GM12878 (cell line): ENCODE measurements around the gene SCN7A. TPM values are rescaled to one million over a fixed set of nuclear protein-coding genes. Genes with fewer than 3 reads are reported as not detected.

ENCODE experiments used
- ATAC-seq: fragments of 200-7000 bp; cut with Tn5 transposase; 3 replicates; pipeline ENCODE4 v1.9.1; 2020; ENCODE audit warnings: mild to moderate bottlenecking, moderate library complexity
- BruUV-seq: library from RNA; stranded (reverse); fragments of 400-500 nt; replicated peaks from 2 replicates; lab custom pipeline; 2021; lab: Mats Ljungman, UMichigan
- CTCF ChIA-PET: fragments of 300-600 bp; sonication (Branson Sonifier 250); formaldehyde crosslinking; extraction: SDS; loops from one replicate; lab custom pipeline; 2021; ENCODE audit warnings: inconsistent platforms; lab: Yijun Ruan, JAX
- POLR2A ChIA-PET: fragments of 350-600 bp; formaldehyde crosslinking; extraction: SDS; loops from one replicate; lab custom pipeline; 2021; ENCODE audit warnings: inconsistent platforms; lab: Charles Lee
- RAD21 ChIA-PET: fragments of 300-600 bp; sonication (Branson Sonifier 250); formaldehyde crosslinking; loops from one replicate; lab custom pipeline; 2023; ENCODE audit warnings: antibody characterized with exemption; ENCODE audit not compliant: unreplicated experiment; lab: Charles Lee
- SMC1A ChIA-PET: fragments of 300-600 bp; sonication (Branson Sonifier 250); formaldehyde crosslinking; loops from one replicate; lab custom pipeline; 2023; ENCODE audit not compliant: unreplicated experiment, uncharacterized antibody; lab: Charles Lee
- DNase-seq: peaks from one replicate; pipeline ENCODE4 v3.0.0-alpha.2; 2011; ENCODE audit warnings: low read depth, low spot score
- FAIRE-seq: peaks from 3 replicates; lab custom pipeline; 2011; peaks lifted over from hg19 to GRCh38; lab: Jason Lieb, UNC
- H2AFZ ChIP-seq: 2 replicates; pipeline ENCODE4 v1.6.0; 2011; ENCODE audit warnings: low read depth, low read length, control low read depth; ENCODE audit not compliant: control insufficient read depth
- H3K27ac ChIP-seq: 2 replicates; pipeline ENCODE4 v1.5.1; 2011; ENCODE audit warnings: control low read depth; ENCODE audit not compliant: control insufficient read depth, insufficient read depth
- H3K27me3 ChIP-seq, 2 experiments: replicated peaks in 1 of 2; 2 replicates each; pipeline versions ENCODE4 v1.6.0 to v1.6.1; 2011; ENCODE audit warnings: low read length in 1 of 2; ENCODE audit not compliant: control insufficient read depth in 2 of 2, insufficient read depth in 2 of 2
- H3K36me3 ChIP-seq, 2 experiments: 2 replicates each; pipeline ENCODE4 v1.5.1; 2011; ENCODE audit warnings: low read length in 1 of 2; ENCODE audit not compliant: control insufficient read depth in 2 of 2, insufficient read depth in 2 of 2
- H3K4me1 ChIP-seq: 2 replicates; pipeline ENCODE4 v1.6.1; 2011; ENCODE audit warnings: mild to moderate bottlenecking, low read length, moderate library complexity, mixed read lengths; ENCODE audit not compliant: control insufficient read depth, insufficient read depth
- H3K4me2 ChIP-seq: 2 replicates; pipeline ENCODE4 v1.6.0; 2011; ENCODE audit warnings: control low read depth; ENCODE audit not compliant: control insufficient read depth, insufficient read depth
- H3K4me3 ChIP-seq: fragments of 200-600 bp; sonication (generic); 2 replicates; pipeline ENCODE4 v1.5.1; 2016
- H3K79me2 ChIP-seq: 2 replicates; pipeline ENCODE4 v1.6.0; 2011; ENCODE audit warnings: low read length; ENCODE audit not compliant: control insufficient read depth, insufficient read depth
- H3K9ac ChIP-seq: 2 replicates; pipeline ENCODE4 v1.8.0; 2011; ENCODE audit warnings: low read length, control low read depth, mixed read lengths; ENCODE audit not compliant: control insufficient read depth, insufficient read depth
- H3K9me3 ChIP-seq: replicated peaks from 3 replicates; pipeline ENCODE4 v1.5.1; 2011; ENCODE audit warnings: mild to moderate bottlenecking, low read length; ENCODE audit not compliant: control insufficient read depth, insufficient read depth
- H4K20me1 ChIP-seq: 2 replicates; pipeline ENCODE4 v1.6.0; 2011; ENCODE audit not compliant: control insufficient read depth, insufficient read depth
- BCL11A ChIP-seq: IDR thresholded peaks from 2 replicates; pipeline ENCODE4 v1.6.1; 2011; ENCODE audit warnings: low read depth, low read length
- CBFB ChIP-seq: IDR thresholded peaks from 2 replicates; pipeline ENCODE4 v1.6.1; 2016; ENCODE audit warnings: antibody characterized with exemption, low read depth
- CBX3 ChIP-seq: fragments of 200-600 bp; sonication (generic); IDR thresholded peaks from 2 replicates; pipeline ENCODE4 v1.6.1; 2016; ENCODE audit warnings: low read depth, borderline replicate concordance
- CREB1 ChIP-seq: IDR thresholded peaks from 2 replicates; pipeline ENCODE4 v1.6.1; 2012; ENCODE audit warnings: low read depth, mild to moderate bottlenecking, inconsistent platforms
- HDGF ChIP-seq: fragments of 450-650 bp; IDR thresholded peaks from 2 replicates; pipeline ENCODE4 v1.6.1; 2016; ENCODE audit warnings: antibody characterized with exemption
- PAX5 ChIP-seq: IDR thresholded peaks from 2 replicates; pipeline ENCODE4 v1.6.1; 2011; ENCODE audit warnings: low read depth, low read length, borderline replicate concordance
- POLR2AphosphoS5 ChIP-seq: IDR thresholded peaks from 2 replicates; pipeline ENCODE4 v1.6.1; 2011; ENCODE audit warnings: mild to moderate bottlenecking, low read length, inconsistent platforms
- RELA ChIP-seq: fragments of 450-650 bp; IDR thresholded peaks from 2 replicates; pipeline ENCODE4 v1.8.0; 2014; ENCODE audit warnings: borderline replicate concordance; ENCODE audit not compliant: partially characterized antibody
- STAT3 ChIP-seq: IDR thresholded peaks from 2 replicates; pipeline ENCODE4 v1.6.1; 2011; ENCODE audit warnings: low read depth, low read length, improper control_type of control experiment
- WGBS: methylation state at CpG from one replicate; pipeline ENCODE4 v1.1.6; 2016; ENCODE audit warnings: low lambda C conversion rate; ENCODE audit not compliant: insufficient replicate concordance, insufficient coverage; ENCODE audit errors: missing lambda C conversion rate; 5-methylcytosine and 5-hydroxymethylcytosine counted together
- in situ Hi-C: fragments of 300-500 bp; cut with MboI; formaldehyde crosslinking; loops from 9 replicates; pipeline ENCODE4 v1.14.3; 2018; ENCODE audit warnings: mixed read lengths
- intact Hi-C: fragments of 100-400 bp; cut with micrococcal nuclease; formaldehyde crosslinking; loops from one replicate; pipeline ENCODE4 v1.14.2; 2022; ENCODE audit not compliant: unreplicated experiment
- polyA plus RNA-seq, 11 experiments: library from polyadenylated mRNA; depleted of rRNA in 4 of 11; unstranded in 6 of 11; stranded (reverse) in 5 of 11; fragments of >200 nt; fragmentation: Nextera tagmentation in 4 of 11; fragmentation: Illumina TruSeq in 1 of 11; extraction: Ambion mirVana in 4 of 11; extraction: Trizol in 1 of 11; gene quantifications; 1 replicate in 1 of 11; 2 replicates in 10 of 11; pipeline versions ENCODE4 v1.2.1 to v1.2.3, GENCODE V29; 2011 to 2016; ENCODE audit warnings: inconsistent platforms in 2 of 11, missing spikeins in 2 of 11, low read depth in 1 of 11
- total RNA-seq, 4 experiments: library from RNA; depleted of rRNA in 3 of 4; stranded (reverse); fragments of >200 nt in 3 of 4; fragmentation: Illumina TruSeq in 1 of 4; extraction: Trizol in 1 of 4; gene quantifications; 2 replicates each; pipeline versions ENCODE4 v1.2.1 to v1.2.3, GENCODE V29; 2013 to 2021
- TF ChIP-seq, protein P1 (sequence below): IDR thresholded peaks from 2 replicates; pipeline ENCODE4 v1.6.1; 2011; ENCODE audit warnings: low read depth, mild to moderate bottlenecking, low read length, moderate library complexity, borderline replicate concordance; ENCODE audit errors: extremely low read depth
- TF ChIP-seq, protein P2 (sequence below): fragments of 450-650 bp; IDR thresholded peaks from 2 replicates; pipeline ENCODE4 v1.6.1; 2018; ENCODE audit warnings: borderline replicate concordance, mild to moderate bottlenecking; ENCODE audit not compliant: partially characterized antibody
- TF ChIP-seq, protein P3 (sequence below): IDR thresholded peaks from 2 replicates; pipeline ENCODE4 v1.6.1; 2012; ENCODE audit warnings: low read depth, low read length, improper control_type of control experiment
- TF ChIP-seq, protein P4 (sequence below): IDR thresholded peaks from 2 replicates; pipeline ENCODE4 v1.6.1; 2011; ENCODE audit warnings: borderline replicate concordance, low read depth, mild to moderate bottlenecking, moderate library complexity, low read length; ENCODE audit not compliant: insufficient read depth, poor library complexity, severe bottlenecking
- TF ChIP-seq, protein P5 (sequence below): fragments of 450-650 bp; IDR thresholded peaks from 2 replicates; pipeline ENCODE4 v1.6.1; 2016; ENCODE audit warnings: mild to moderate bottlenecking
- TF ChIP-seq, protein P6 (sequence below): fragments of 150-350 bp; IDR thresholded peaks from 2 replicates; pipeline ENCODE4 v1.6.1; 2016; ENCODE audit warnings: low read depth, low read length

SCN7A gene
- total and polyA plus RNA-seq, 10 of the 15 experiments (the other 5 are each of a cell fraction or from before 2014, with no cell fraction given), result 0.05 TPM; not detected in 9

DNA sequence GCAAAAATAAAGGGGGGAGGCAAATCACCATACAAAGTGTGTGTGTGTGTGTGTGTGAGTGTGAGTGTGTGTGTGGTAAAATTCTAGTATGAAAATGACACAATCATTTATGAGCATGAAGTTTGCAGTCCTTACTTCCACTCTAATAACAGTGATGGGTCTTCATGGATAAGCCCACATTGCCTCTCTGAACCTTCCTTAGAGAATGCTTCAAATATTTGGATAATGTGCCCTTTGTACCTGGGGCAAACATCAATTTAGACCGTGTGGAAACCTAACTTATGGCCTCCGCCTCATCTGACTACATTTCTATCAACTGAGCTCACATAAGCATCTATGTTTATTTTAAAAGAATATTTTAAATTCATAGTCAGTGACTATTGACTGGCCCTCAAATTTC is 122.0 kb downstream of the SCN7A start:
- intact Hi-C loops, result no loop called here
- H3K27me3 ChIP-seq, result no peaks in the 10 kb centered on the region; a peak in 2 of 4 replicates
- TF ChIP-seq RELA (no peak), CBFB (no peak), CBX3 (no peak), PAX5 (no peak), CREB1 (no peak), HDGF (no peak), POLR2AphosphoS5 (no peak), BCL11A (no peak), STAT3 (no peak)
- TF ChIP-seq, protein P1, sequence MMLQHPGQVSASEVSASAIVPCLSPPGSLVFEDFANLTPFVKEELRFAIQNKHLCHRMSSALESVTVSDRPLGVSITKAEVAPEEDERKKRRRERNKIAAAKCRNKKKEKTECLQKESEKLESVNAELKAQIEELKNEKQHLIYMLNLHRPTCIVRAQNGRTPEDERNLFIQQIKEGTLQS, result no peak
- TF ChIP-seq, protein P2, sequence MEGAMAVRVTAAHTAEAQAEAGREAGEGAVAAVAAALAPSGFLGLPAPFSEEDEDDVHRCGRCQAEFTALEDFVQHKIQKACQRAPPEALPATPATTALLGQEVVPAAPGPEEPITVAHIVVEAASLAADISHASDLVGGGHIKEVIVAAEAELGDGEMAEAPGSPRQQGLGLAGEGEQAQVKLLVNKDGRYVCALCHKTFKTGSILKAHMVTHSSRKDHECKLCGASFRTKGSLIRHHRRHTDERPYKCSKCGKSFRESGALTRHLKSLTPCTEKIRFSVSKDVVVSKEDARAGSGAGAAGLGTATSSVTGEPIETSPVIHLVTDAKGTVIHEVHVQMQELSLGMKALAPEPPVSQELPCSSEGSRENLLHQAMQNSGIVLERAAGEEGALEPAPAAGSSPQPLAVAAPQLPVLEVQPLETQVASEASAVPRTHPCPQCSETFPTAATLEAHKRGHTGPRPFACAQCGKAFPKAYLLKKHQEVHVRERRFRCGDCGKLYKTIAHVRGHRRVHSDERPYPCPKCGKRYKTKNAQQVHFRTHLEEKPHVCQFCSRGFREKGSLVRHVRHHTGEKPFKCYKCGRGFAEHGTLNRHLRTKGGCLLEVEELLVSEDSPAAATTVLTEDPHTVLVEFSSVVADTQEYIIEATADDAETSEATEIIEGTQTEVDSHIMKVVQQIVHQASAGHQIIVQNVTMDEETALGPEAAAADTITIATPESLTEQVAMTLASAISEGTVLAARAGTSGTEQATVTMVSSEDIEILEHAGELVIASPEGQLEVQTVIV, result no peak
- TF ChIP-seq, protein P3, sequence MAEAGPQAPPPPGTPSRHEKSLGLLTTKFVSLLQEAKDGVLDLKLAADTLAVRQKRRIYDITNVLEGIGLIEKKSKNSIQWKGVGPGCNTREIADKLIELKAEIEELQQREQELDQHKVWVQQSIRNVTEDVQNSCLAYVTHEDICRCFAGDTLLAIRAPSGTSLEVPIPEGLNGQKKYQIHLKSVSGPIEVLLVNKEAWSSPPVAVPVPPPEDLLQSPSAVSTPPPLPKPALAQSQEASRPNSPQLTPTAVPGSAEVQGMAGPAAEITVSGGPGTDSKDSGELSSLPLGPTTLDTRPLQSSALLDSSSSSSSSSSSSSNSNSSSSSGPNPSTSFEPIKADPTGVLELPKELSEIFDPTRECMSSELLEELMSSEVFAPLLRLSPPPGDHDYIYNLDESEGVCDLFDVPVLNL, result no peak
- TF ChIP-seq, protein P4, sequence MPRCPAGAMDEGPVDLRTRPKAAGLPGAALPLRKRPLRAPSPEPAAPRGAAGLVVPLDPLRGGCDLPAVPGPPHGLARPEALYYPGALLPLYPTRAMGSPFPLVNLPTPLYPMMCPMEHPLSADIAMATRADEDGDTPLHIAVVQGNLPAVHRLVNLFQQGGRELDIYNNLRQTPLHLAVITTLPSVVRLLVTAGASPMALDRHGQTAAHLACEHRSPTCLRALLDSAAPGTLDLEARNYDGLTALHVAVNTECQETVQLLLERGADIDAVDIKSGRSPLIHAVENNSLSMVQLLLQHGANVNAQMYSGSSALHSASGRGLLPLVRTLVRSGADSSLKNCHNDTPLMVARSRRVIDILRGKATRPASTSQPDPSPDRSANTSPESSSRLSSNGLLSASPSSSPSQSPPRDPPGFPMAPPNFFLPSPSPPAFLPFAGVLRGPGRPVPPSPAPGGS, result no peak
- TF ChIP-seq, protein P5, sequence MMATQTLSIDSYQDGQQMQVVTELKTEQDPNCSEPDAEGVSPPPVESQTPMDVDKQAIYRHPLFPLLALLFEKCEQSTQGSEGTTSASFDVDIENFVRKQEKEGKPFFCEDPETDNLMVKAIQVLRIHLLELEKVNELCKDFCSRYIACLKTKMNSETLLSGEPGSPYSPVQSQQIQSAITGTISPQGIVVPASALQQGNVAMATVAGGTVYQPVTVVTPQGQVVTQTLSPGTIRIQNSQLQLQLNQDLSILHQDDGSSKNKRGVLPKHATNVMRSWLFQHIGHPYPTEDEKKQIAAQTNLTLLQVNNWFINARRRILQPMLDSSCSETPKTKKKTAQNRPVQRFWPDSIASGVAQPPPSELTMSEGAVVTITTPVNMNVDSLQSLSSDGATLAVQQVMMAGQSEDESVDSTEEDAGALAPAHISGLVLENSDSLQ, result no peak
- TF ChIP-seq, protein P6, sequence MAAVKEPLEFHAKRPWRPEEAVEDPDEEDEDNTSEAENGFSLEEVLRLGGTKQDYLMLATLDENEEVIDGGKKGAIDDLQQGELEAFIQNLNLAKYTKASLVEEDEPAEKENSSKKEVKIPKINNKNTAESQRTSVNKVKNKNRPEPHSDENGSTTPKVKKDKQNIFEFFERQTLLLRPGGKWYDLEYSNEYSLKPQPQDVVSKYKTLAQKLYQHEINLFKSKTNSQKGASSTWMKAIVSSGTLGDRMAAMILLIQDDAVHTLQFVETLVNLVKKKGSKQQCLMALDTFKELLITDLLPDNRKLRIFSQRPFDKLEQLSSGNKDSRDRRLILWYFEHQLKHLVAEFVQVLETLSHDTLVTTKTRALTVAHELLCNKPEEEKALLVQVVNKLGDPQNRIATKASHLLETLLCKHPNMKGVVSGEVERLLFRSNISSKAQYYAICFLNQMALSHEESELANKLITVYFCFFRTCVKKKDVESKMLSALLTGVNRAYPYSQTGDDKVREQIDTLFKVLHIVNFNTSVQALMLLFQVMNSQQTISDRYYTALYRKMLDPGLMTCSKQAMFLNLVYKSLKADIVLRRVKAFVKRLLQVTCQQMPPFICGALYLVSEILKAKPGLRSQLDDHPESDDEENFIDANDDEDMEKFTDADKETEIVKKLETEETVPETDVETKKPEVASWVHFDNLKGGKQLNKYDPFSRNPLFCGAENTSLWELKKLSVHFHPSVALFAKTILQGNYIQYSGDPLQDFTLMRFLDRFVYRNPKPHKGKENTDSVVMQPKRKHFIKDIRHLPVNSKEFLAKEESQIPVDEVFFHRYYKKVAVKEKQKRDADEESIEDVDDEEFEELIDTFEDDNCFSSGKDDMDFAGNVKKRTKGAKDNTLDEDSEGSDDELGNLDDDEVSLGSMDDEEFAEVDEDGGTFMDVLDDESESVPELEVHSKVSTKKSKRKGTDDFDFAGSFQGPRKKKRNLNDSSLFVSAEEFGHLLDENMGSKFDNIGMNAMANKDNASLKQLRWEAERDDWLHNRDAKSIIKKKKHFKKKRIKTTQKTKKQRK, result no peak

More for the DNA sequence above, 122.0 kb downstream of the SCN7A start:
- SMC1A ChIA-PET, result interaction anchor here (0.9 kb wide), 1 partner anchor 19 kb away, joined by 3 read pairs; no protein-coding TSS in a partner anchor
- no TSS peak for BruUV-seq
- Histone ChIP-seq H4K20me1 (no peaks in the 10 kb centered on the region), H3K4me3 (no peak overlapping the region), H3K4me1 (no peaks in the 10 kb centered on the region), H3K27ac (no peak overlapping the region), H3K4me2 (no peak overlapping the region), H3K36me3 (no peaks in the 10 kb centered on the region), H3K9ac (no peak overlapping the region), H2AFZ (no peak overlapping the region), H3K9me3 (no peaks in the 10 kb centered on the region), H3K79me2 (no peaks in the 10 kb centered on the region)
- WGBS, result 32% methylated on average over 2 of the region's 2 CpGs
- CTCF ChIA-PET, result interaction anchor here (0.7 kb wide), 1 partner anchor 23 kb away, joined by 3 read pairs; no protein-coding TSS in a partner anchor
- RAD21 ChIA-PET, result no interaction called here
- POLR2A ChIA-PET, result no interaction called here
- ATAC-seq (no peak), FAIRE-seq (no peak), DNase-seq (no peak)
- in situ Hi-C loops, result no loop called here
